HUDEP-2 (cell line): ENCODE measurements around the gene LCE4A.
A peak's percentile ranks its signal among the peaks of the same experiment; 100 is the strongest.
"Not testable (repeated sequence)": the region's sequence is repeated elsewhere in the genome, so short reads cannot be mapped to it uniquely, and the experiment has no call there.

ENCODE experiments used
- DNase-seq, 76 experiments: peaks; one replicate each; lab custom pipeline; 2025; ENCODE audit not compliant: unreplicated experiment in 76 of 76; lab: John Stamatoyannopoulos, UW

The LCE4A gene, protein sequence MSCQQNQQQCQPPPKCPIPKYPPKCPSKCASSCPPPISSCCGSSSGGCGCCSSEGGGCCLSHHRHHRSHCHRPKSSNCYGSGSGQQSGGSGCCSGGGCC

GRCh38 chr1:152707860-152708259, at the start of gene LCE4A:
Gene LCE4A (plus strand): TSS chr1:152708160. CDS start chr1:152709076, 916 bp downstream.
- no peak for DNase-seq

DNA sequence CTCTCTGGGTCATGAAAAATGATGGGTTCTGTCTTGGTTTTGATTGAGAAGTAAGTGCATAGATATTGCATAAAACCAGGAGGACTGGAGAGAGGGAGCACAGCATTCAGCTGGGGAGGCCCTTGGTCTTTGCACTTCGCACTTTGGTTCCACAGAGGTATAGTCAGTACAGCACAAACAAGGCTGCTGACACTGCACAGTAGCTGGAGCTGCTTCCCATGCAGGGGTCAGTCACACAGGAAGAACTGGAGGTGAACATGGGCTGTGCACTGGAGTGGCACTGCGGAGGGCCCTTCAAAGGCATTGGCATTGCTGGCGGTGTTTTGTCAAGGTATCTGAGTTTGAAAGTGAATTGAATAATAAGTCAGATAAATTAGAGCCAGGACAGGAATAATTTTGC, 49.3 kb upstream of the LCE4A start:
- no peak for DNase-seq

- no peak for DNase-seq
Measured at GRCh38 chr1:152663098-152663497, 44.9 kb upstream of the LCE4A start, which contains the start of gene LCE2D. Gene LCE2D (plus strand): TSS chr1:152663380. CDS start chr1:152664106, 726 bp downstream.

DNA sequence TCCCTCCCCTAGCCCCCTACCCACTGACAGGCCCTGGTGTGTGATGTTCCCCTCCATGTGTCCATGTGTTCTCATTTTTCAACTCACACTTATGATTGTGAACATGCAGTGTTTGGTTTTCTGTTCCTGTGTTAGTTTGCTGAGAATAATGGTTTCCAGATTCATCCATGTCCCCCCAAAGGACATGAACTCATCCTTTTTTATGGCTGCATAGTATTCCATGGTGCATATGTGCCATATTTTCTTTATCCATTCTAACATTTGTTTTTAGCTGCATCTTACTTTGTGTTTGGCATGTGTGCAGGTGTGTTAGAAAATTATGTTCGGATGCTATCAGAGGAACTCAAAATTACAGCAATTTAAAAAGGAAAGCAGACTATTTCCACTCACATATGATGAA, 41.8 kb upstream of the LCE4A start:
- DNase-seq = not testable (repeated sequence)

DNA sequence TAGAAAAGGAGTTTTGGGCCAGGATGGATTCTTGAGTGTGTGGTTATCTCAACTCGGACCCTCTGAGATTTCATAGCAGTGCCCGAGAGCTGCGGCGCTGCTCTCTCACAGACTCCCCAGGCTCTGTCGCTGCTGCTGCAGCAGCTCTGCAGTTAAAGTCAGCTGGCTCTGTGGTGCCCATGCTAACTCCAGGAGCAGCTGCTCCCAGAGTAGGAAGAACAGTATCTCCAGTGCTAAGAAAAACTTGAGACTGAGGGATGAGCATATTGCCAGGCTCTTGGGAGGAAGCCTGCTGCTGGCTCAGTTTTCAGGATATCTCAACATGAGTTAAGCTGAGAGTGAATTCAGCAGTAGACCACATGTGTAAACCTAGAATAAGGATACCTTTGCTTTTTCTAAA, 40.3 kb upstream of the LCE4A start:
- DNase-seq = no peak

DNA sequence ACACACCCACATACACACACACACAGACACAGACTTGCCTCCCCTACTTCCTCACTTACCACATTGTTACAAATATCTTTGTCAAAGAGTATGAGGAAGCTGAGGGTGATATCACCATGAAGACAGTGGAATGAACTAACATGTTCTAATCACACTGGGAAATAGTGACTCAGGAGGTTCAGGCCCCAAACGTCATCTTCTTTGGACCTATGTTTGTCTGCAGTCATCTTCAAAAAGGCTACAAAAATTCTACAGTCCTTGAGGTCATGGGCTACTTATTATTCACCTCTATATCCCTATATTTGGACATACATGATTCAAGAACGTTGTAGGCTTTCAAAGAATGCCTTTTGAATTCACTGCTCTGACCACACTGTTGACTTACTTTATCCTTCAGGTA, 34.9 kb upstream of the LCE4A start:
- no peak for DNase-seq

DNA sequence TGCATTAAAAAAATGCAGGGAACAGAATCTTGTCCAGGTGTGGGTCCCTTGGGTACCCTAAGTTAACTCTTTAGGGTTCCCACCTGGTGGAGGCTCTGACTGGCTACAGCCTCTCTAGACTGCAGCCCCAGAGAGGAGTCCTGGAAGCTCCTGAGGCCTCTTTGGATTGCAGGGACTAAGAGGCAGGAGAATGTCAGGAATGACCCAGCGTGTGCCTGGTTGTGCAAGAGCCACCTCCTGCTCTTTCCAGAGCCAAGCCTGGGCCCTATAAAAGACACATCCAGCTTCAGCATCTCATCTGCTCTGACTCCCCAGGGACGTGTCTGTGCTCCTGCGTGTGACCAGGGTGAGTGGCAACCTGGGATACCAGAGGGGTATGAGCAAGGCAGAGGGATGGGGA, 33.0 kb upstream of the LCE4A start, which contains the start of gene LCE2C:
LCE2C (plus strand) TSS at position 297 of the 400 bp plus-strand sequence. CDS start 737 bp downstream, outside the sequence.
- DNase-seq = not testable (repeated sequence)

DNA sequence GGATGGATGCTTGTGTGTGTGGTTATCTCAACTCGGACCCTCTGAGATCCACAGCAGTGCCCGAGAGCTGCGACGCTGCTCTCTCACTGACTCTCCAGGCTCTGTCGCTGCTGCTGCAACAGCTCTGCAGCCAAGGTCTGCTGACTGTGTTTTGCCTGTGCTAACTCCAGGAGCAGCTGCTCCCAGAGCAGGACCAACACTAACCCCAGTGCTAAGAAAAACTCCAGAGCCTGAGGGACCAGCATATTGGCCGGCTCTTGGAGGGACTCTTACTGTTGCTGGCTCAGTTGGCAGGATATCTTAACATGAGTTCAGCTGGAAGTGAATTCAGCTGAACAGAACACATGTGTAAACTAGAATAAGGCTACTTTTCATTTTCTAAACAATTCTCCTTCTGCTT, 28.5 kb upstream of the LCE4A start:
- DNase-seq = no peak

DNA sequence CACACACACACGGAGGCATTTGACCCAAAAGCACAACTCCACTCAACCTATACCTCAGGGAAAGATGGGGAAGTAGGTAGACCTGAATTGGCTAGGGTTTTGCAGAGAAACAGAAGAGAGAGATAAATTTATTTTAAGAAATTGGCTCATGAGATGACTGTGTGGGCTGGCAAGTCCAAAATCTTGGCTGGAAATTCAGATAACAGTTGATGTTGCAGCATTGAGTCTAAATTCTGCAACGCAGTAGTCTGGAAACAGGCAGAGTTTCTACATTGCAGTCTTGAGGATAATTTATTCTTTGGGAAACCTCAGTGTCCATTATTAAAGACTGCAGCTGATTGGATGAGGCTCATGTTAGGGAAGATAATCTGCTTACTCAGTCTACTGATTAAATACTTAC, 26.3 kb upstream of the LCE4A start:
- DNase-seq = no peak

DNA sequence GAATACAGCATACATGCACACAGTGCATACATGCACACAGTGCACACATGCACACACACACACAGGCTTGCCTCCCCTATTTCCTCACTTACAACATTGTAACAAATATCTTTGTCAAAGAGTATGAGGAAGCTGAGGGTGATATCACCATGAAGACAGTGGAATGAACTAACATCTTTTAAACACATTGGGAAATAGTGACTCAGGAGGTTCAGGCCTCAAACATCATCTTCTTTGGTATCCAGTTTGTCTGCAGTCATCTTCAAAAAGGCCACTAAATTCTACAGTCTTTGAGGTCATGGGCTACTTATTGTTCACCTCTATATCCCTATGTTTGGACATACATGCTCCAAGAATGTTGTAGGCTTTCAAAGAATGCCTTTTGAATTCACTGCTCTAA, 24.1 kb upstream of the LCE4A start:
- DNase-seq = no peak

GRCh38 chr1:152685823-152686222, 22.1 kb upstream of the LCE4A start, which contains the start of gene LCE2B:
Gene LCE2B (plus strand): TSS chr1:152686123. CDS start chr1:152686844, 721 bp downstream.
- DNase-seq = not testable (repeated sequence)

DNA sequence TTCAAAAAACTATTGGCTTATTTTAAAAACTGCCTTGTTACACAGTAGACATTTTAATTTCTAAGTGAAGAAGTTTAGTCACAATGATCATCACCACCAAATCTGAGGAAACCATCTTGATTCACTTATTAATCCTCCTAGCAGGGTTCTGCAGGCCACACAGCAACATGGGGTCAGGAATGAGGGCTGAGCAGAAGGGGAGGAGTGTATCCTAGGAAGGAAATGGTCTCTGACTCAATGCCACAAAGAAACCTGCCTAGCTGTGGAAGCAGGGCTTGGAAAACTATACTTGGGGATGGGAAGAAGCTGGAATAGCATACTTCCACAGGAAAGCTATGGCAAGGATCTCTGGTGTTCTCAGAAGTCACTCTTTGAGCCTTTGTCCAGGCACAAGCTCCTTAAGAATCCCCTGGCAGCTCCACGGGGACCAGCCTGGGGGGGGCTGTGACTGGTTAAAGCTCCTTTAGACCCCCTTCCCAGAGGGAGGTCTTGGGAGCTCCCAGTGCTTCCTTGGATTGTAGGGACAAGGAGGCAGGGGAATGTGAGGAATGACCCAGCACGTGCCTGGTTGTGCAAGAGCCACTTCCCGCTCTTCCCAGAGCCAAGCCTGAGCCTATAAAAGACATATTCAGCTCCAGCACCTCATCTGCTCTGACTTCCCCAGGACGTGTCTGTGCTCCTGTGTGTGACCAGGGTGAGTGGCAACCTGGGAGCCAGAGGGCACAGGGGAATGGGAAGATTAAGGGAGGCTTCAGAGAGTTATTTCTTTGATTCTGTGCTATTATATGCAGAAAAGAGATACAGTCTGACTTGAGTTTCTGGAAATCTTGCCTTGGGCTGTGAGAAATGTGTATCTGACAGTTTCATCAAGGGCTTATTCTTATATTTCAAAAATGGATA, 10.0 kb upstream of the LCE4A start, which contains the start of gene LCE2A:
LCE2A (plus strand) TSS at position 645 of the 900 bp plus-strand sequence. CDS start 557 bp downstream, outside the sequence.
- DNase-seq = no peak

DNA sequence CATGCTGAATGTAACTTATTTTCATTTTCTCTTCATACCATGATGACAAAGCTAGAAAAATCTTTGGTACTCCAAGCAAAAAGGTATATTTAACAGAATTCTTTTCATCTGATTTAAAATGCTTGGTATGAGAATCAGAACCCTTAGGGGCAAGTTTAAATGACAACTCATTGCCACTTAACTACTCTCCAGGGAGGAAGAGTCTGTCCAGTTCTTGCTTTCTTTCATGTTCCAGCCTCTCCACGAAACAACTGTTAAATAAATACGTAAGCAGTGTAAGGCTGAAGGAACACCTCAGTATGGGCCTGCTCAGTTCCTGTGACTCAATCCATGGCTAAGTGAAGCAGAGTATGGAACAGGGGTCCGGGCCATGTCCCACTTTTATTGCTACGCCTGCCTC, 8.2 kb upstream of the LCE4A start:
- DNase-seq = no peak

DNA sequence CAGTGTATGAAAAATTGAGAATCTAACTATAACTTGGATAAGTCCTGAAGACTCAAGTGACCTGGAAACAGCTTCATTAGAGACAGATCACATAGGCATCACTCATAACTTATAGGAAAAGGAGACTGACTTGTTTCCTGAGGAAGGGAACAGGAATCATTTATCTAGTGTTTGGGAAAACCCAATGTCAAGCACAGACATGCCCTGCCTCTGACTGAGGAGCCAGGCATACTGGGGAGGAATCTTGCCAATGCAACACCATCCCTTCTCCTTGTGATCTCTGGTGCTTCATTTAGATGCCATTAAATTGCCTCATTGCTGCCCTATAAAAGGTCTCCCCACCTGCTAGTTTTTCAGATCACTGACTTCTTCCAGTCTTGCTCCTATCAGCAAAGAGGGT, 10.3 kb downstream of the LCE4A start:
- DNase-seq = no peak

GRCh38 chr1:152725261-152725660, 17.3 kb downstream of the LCE4A start:
- DNase-seq = peak in 1 of 76 experiments; percentile 1

DNA sequence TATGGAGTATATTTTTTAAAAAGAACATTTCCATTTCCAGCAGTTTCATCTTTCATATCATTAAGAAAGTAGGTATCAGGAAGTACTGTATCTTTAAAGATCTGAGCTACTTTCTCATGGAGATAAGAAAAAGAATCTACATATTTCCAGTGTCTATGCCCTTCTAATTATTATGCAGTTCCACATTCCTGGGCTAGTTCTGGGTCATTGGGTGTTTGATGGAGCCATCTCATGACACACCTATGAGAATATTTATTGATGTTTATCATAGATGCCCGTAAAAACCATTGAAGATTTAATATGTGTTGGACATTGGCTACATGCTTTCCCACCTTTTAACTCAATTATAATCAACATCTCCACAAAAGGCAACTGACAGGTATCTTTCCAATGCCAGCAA, 21.0 kb downstream of the LCE4A start:
- no peak for DNase-seq

GRCh38 chr1:152735648-152736047, 27.7 kb downstream of the LCE4A start:
- DNase-seq = peak in 1 of 76 experiments; percentile 2

GRCh38 chr1:152737997-152738396, 30.0 kb downstream of the LCE4A start:
- no peak for DNase-seq

- DNase-seq = no peak
Measured at GRCh38 chr1:152739841-152740240, 31.9 kb downstream of the LCE4A start.

GRCh38 chr1:152741656-152742055, 33.7 kb downstream of the LCE4A start:
- DNase-seq = no peak

GRCh38 chr1:152743371-152744145, 35.6 kb downstream of the LCE4A start:
- no peak for DNase-seq
